SK-MEL-5 (cell line): ENCODE data around the gene KCP. TPM values are rescaled to one million over a fixed set of nuclear protein-coding genes. Genes with fewer than 3 reads are reported as not detected.

Source experiments
- DNase-seq: peaks from one replicate; pipeline ENCODE4 v3.0.0-alpha.2; 2016; ENCODE audit warnings: low read depth, low spot score
- in situ Hi-C: cut with HindIII; loops from 2 replicates; pipeline ENCODE4 v1.10.0; 2016; ENCODE audit warnings: low sequenced_read_pairs, high pct_unique_total_duplicates, low pct_unique_long_range_greater_than_20kb
- total RNA-seq: library from RNA; depleted of rRNA; stranded (reverse); fragments of >200 nt; shearing (Covaris generic); gene quantifications from 2 replicates; pipeline ENCODE4 v1.2.3, GENCODE V29; 2014

Gene KCP
- total RNA-seq, 1 experiment from 2014 or later: 0.03 TPM

- DNase-seq: no peak
- in situ Hi-C loops: no loop called here
Measured at GRCh38 chr7:128895320-128895719, 15.2 kb downstream of the KCP start.

GRCh38 chr7:128894101-128894440 is 16.4 kb downstream of the KCP start:
- DNase-seq: no peak
- in situ Hi-C loops: no loop called here

GRCh38 chr7:128893251-128894100 is 17.0 kb downstream of the KCP start:
- no peak for DNase-seq
- in situ Hi-C loops: no loop called here

- no peak for DNase-seq
- in situ Hi-C loops: no loop called here
Measured at GRCh38 chr7:128892521-128893250, 17.8 kb downstream of the KCP start.

- no peak for DNase-seq
- in situ Hi-C loops: no loop called here
Measured at GRCh38 chr7:128891942-128892269, 18.6 kb downstream of the KCP start.

GRCh38 chr7:128891110-128891941 is 19.2 kb downstream of the KCP start:
- no peak for DNase-seq
- in situ Hi-C loops: no loop called here

- DNase-seq: peak; percentile 34
- in situ Hi-C loops: no loop called here
Measured at GRCh38 chr7:128890306-128891109, 20.0 kb downstream of the KCP start.

- in situ Hi-C loops: no loop called here
Measured at GRCh38 chr7:128889121-128889520, 21.4 kb downstream of the KCP start.

GRCh38 chr7:128888756-128889095 is 21.8 kb downstream of the KCP start:
- in situ Hi-C loops: no loop called here

More at GRCh38 chr7:128889121-128889520, 21.4 kb downstream of the KCP start:
- DNase-seq: no peak

GRCh38 chr7:128888039-128888755 is 22.3 kb downstream of the KCP start:
- DNase-seq: no peak
- in situ Hi-C loops: no loop called here

More at GRCh38 chr7:128888756-128889095, 21.8 kb downstream of the KCP start:
- DNase-seq: no peak

- in situ Hi-C loops: no loop called here
- no peak for DNase-seq
Measured at GRCh38 chr7:128887169-128888038, 23.1 kb downstream of the KCP start.

- no peak for DNase-seq
- in situ Hi-C loops: no loop called here
Measured at GRCh38 chr7:128886391-128887168, 23.9 kb downstream of the KCP start.

GRCh38 chr7:128885370-128886187 is 24.9 kb downstream of the KCP start:
- in situ Hi-C loops: no loop called here

GRCh38 chr7:128884561-128885369 is 25.7 kb downstream of the KCP start:
- in situ Hi-C loops: no loop called here
- no peak for DNase-seq

More at GRCh38 chr7:128885370-128886187, 24.9 kb downstream of the KCP start:
- DNase-seq: no peak
